ENCODE measurements around the gene RSRC1.

The RSRC1 gene

GRCh38 chr3:158453004-158453403 lies 343.1 kb downstream of the RSRC1 start:
- H3K4me2 ChIP-seq (ENCODE audit: low read length), result no peak overlapping the region
- no peaks in the 10 kb centered on the region for H3K9me3 ChIP-seq (ENCODE audit: control insufficient read depth, insufficient read depth, low read length)
- no peaks in the 10 kb centered on the region for H3K27me3 ChIP-seq (ENCODE audit: control insufficient read depth, low read length)
- no peaks in the 10 kb centered on the region for H3K9me2 ChIP-seq (replicated peaks; ENCODE audit: control insufficient read depth, low read length)
- H3K36me3 ChIP-seq (ENCODE audit: control insufficient read depth, low read length), result no peaks in the 10 kb centered on the region
- H4K20me1 ChIP-seq (ENCODE audit: control insufficient read depth, insufficient read depth, low read depth, low read length), result no peaks in the 10 kb centered on the region
- no peaks in the 10 kb centered on the region for H3K79me2 ChIP-seq (ENCODE audit: control insufficient read depth, low read length)
- H3K4me1 ChIP-seq (ENCODE audit: control insufficient read depth, low read length), result peaks cover 8% of the 10 kb centered on the region
- H3F3A ChIP-seq (ENCODE audit: control insufficient read depth, insufficient read depth), result no peaks in the 10 kb centered on the region
- H3K27ac ChIP-seq (ENCODE audit: low read depth, low read length), result no peak overlapping the region
- no peak overlapping the region for H3K4me3 ChIP-seq (ENCODE audit: low read length)
- TF ChIP-seq, protein P1, sequence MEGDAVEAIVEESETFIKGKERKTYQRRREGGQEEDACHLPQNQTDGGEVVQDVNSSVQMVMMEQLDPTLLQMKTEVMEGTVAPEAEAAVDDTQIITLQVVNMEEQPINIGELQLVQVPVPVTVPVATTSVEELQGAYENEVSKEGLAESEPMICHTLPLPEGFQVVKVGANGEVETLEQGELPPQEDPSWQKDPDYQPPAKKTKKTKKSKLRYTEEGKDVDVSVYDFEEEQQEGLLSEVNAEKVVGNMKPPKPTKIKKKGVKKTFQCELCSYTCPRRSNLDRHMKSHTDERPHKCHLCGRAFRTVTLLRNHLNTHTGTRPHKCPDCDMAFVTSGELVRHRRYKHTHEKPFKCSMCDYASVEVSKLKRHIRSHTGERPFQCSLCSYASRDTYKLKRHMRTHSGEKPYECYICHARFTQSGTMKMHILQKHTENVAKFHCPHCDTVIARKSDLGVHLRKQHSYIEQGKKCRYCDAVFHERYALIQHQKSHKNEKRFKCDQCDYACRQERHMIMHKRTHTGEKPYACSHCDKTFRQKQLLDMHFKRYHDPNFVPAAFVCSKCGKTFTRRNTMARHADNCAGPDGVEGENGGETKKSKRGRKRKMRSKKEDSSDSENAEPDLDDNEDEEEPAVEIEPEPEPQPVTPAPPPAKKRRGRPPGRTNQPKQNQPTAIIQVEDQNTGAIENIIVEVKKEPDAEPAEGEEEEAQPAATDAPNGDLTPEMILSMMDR (IDR thresholded peaks at IDR 0.05; ENCODE audit: low read depth, low read length, poor library complexity, severe bottlenecking), result no peak
- no peak for TF ChIP-seq EZH2phosphoT487 (IDR thresholded peaks at IDR 0.05; ENCODE audit: borderline replicate concordance, low read length)

GRCh38 chr3:158453865-158454264 lies 344.0 kb downstream of the RSRC1 start:
- no peak overlapping the region for H3K27ac ChIP-seq (ENCODE audit: low read depth, low read length)
- H3K9me2 ChIP-seq (replicated peaks; ENCODE audit: control insufficient read depth, low read length), result no peaks in the 10 kb centered on the region
- H3K36me3 ChIP-seq (ENCODE audit: control insufficient read depth, low read length), result no peaks in the 10 kb centered on the region
- no peak overlapping the region for H3K4me3 ChIP-seq (ENCODE audit: low read length)
- H3K27me3 ChIP-seq (ENCODE audit: control insufficient read depth, low read length), result no peaks in the 10 kb centered on the region
- peaks cover 8% of the 10 kb centered on the region for H3K4me1 ChIP-seq (ENCODE audit: control insufficient read depth, low read length)
- H3F3A ChIP-seq (ENCODE audit: control insufficient read depth, insufficient read depth), result no peaks in the 10 kb centered on the region
- no peaks in the 10 kb centered on the region for H4K20me1 ChIP-seq (ENCODE audit: control insufficient read depth, insufficient read depth, low read depth, low read length)
- no peaks in the 10 kb centered on the region for H3K79me2 ChIP-seq (ENCODE audit: control insufficient read depth, low read length)
- no peak for TF ChIP-seq EZH2phosphoT487 (IDR thresholded peaks at IDR 0.05; ENCODE audit: borderline replicate concordance, low read length)
- TF ChIP-seq, protein P1 (IDR thresholded peaks at IDR 0.05; ENCODE audit: low read depth, low read length, poor library complexity, severe bottlenecking), result no peak
- no peaks in the 10 kb centered on the region for H3K9me3 ChIP-seq (ENCODE audit: control insufficient read depth, insufficient read depth, low read length)
- no peak overlapping the region for H3K4me2 ChIP-seq (ENCODE audit: low read length)

- Histone ChIP-seq H4K20me1 (ENCODE audit: control insufficient read depth, insufficient read depth, low read depth, low read length) (no peaks in the 10 kb centered on the region), H3K4me3 (ENCODE audit: low read length) (no peak overlapping the region), H3K4me1 (ENCODE audit: control insufficient read depth, low read length) (peaks cover 8% of the 10 kb centered on the region), H3K9me2 (replicated peaks; ENCODE audit: control insufficient read depth, low read length) (no peaks in the 10 kb centered on the region), H3K4me2 (ENCODE audit: low read length) (no peak overlapping the region), H3K79me2 (ENCODE audit: control insufficient read depth, low read length) (no peaks in the 10 kb centered on the region), H3F3A (ENCODE audit: control insufficient read depth, insufficient read depth) (no peaks in the 10 kb centered on the region), H3K27me3 (ENCODE audit: control insufficient read depth, low read length) (no peaks in the 10 kb centered on the region), H3K36me3 (ENCODE audit: control insufficient read depth, low read length) (no peaks in the 10 kb centered on the region), H3K9me3 (ENCODE audit: control insufficient read depth, insufficient read depth, low read length) (no peaks in the 10 kb centered on the region), H3K27ac (ENCODE audit: low read depth, low read length) (no peak overlapping the region)
- TF ChIP-seq, protein P1 (IDR thresholded peaks at IDR 0.05; ENCODE audit: low read depth, low read length, poor library complexity, severe bottlenecking), result no peak
- no peak for TF ChIP-seq EZH2phosphoT487 (IDR thresholded peaks at IDR 0.05; ENCODE audit: borderline replicate concordance, low read length)
Observed at GRCh38 chr3:158455406-158455805, 345.5 kb downstream of the RSRC1 start.

GRCh38 chr3:158456114-158456513 lies 346.2 kb downstream of the RSRC1 start:
- no peak overlapping the region for H3K27ac ChIP-seq (ENCODE audit: low read depth, low read length)
- no peak overlapping the region for H3K4me2 ChIP-seq (ENCODE audit: low read length)
- no peaks in the 10 kb centered on the region for H4K20me1 ChIP-seq (ENCODE audit: control insufficient read depth, insufficient read depth, low read depth, low read length)
- H3K36me3 ChIP-seq (ENCODE audit: control insufficient read depth, low read length), result no peaks in the 10 kb centered on the region
- H3K9me2 ChIP-seq (replicated peaks; ENCODE audit: control insufficient read depth, low read length), result no peaks in the 10 kb centered on the region
- no peaks in the 10 kb centered on the region for H3K27me3 ChIP-seq (ENCODE audit: control insufficient read depth, low read length)
- TF ChIP-seq EZH2phosphoT487 (IDR thresholded peaks at IDR 0.05; ENCODE audit: borderline replicate concordance, low read length), result no peak
- TF ChIP-seq, protein P1 (IDR thresholded peaks at IDR 0.05; ENCODE audit: low read depth, low read length, poor library complexity, severe bottlenecking), result no peak
- no peaks in the 10 kb centered on the region for H3F3A ChIP-seq (ENCODE audit: control insufficient read depth, insufficient read depth)
- no peaks in the 10 kb centered on the region for H3K79me2 ChIP-seq (ENCODE audit: control insufficient read depth, low read length)
- H3K9me3 ChIP-seq (ENCODE audit: control insufficient read depth, insufficient read depth, low read length), result no peaks in the 10 kb centered on the region
- H3K4me1 ChIP-seq (ENCODE audit: control insufficient read depth, low read length), result peaks cover 8% of the 10 kb centered on the region
- H3K4me3 ChIP-seq (ENCODE audit: low read length), result no peak overlapping the region

Measured in DOHH2 (cell line).